K562 (cell line): ENCODE data around the gene DNAJC17. TPM values are rescaled to one million over a fixed set of nuclear protein-coding genes. Genes with fewer than 3 reads are reported as not detected.

Experiments used
- BCOR ChIP-seq: fragments of 450-650 bp; IDR thresholded peaks from 2 replicates; pipeline ENCODE4 v1.6.1; 2016
- COPS2 ChIP-seq: fragments of 450-650 bp; conservative IDR thresholded peaks from 2 replicates; pipeline ENCODE4 v1.6.1; 2016; ENCODE audit warnings: mild to moderate bottlenecking, moderate library complexity
- CREBBP ChIP-seq: IDR thresholded peaks from one replicate; pipeline ENCODE4 v1.6.1; 2012; ENCODE audit warnings: low read depth, mild to moderate bottlenecking, control low read depth, inconsistent platforms, low read length
- DDX20 ChIP-seq: fragments of 450-650 bp; IDR thresholded peaks from 2 replicates; pipeline ENCODE4 v1.6.1; 2016; ENCODE audit warnings: missing genetic modification characterization, low read depth, mild to moderate bottlenecking, missing compliant biosample characterization, moderate library complexity
- FIP1L1 ChIP-seq: fragments of 200-400 bp; formaldehyde crosslinking; IDR thresholded peaks from 2 replicates; pipeline ENCODE4 v1.6.1; 2018; ENCODE audit warnings: mild to moderate bottlenecking, low read depth, low read length; ENCODE audit not compliant: poor library complexity, severe bottlenecking
- FOS ChIP-seq: IDR thresholded peaks from 3 replicates; pipeline ENCODE4 v1.6.1; 2011; ENCODE audit not compliant: insufficient read length; ENCODE audit errors: extremely low read depth
- MAFK ChIP-seq: IDR thresholded peaks from 2 replicates; pipeline ENCODE4 v1.6.1; 2011; ENCODE audit warnings: low read length, improper control_type of control experiment
- MTA2 ChIP-seq: fragments of 450-650 bp; IDR thresholded peaks from 2 replicates; pipeline ENCODE4 v1.6.1; 2016; ENCODE audit warnings: low read depth
- MTF1 ChIP-seq: fragments of 250-450 bp; sonication (Bioruptor Pico); IDR thresholded peaks from 2 replicates; pipeline ENCODE4 v1.9.0; 2021; ENCODE audit warnings: moderate library complexity, mild to moderate bottlenecking, inconsistent platforms, borderline replicate concordance
- NCOA1 ChIP-seq: fragments of 450-650 bp; IDR thresholded peaks from 2 replicates; pipeline ENCODE4 v1.6.1; 2016; ENCODE audit warnings: low read depth
- NCOA6 ChIP-seq: fragments of 450-650 bp; IDR thresholded peaks from 2 replicates; pipeline ENCODE4 v1.6.1; 2017; ENCODE audit warnings: mild to moderate bottlenecking
- NFIC ChIP-seq: fragments of 450-650 bp; IDR thresholded peaks from 2 replicates; pipeline ENCODE4 v1.6.1; 2017; ENCODE audit warnings: mild to moderate bottlenecking, inconsistent platforms
- NONO ChIP-seq, 2 experiments: fragments of 200-400 bp in 1 of 2; fragments of 450-650 bp in 1 of 2; formaldehyde crosslinking in 1 of 2; IDR thresholded peaks; 2 replicates each; pipeline ENCODE4 v1.6.1; 2017; ENCODE audit warnings: low read depth in 2 of 2, mild to moderate bottlenecking in 2 of 2, moderate library complexity in 2 of 2, low read length in 1 of 2
- OTX1 ChIP-seq: fragments of 450-650 bp; formaldehyde crosslinking; IDR thresholded peaks from 2 replicates; pipeline ENCODE4 v1.4.0; 2022; ENCODE audit warnings: mild to moderate bottlenecking
- PHB2 ChIP-seq: fragments of 450-650 bp; IDR thresholded peaks from 2 replicates; pipeline ENCODE4 v1.6.1; 2017; ENCODE audit warnings: low read depth
- POLR2A ChIP-seq: fragments of 450-650 bp; conservative IDR thresholded peaks from 2 replicates; pipeline ENCODE4 v1.6.1; 2016
- RB1 ChIP-seq: fragments of 450-650 bp; IDR thresholded peaks from 2 replicates; pipeline ENCODE4 v1.6.1; 2017; ENCODE audit warnings: low read depth, mild to moderate bottlenecking
- SMAD4 ChIP-seq: fragments of 250-450 bp; sonication (Bioruptor Pico); conservative IDR thresholded peaks from 2 replicates; pipeline ENCODE4 v1.8.0; 2021; ENCODE audit warnings: inconsistent platforms, mild to moderate bottlenecking, moderate library complexity
- TCF3 ChIP-seq: sonication (generic); formaldehyde crosslinking; IDR thresholded peaks from 2 replicates; pipeline ENCODE4 v1.4.0; 2020; ENCODE audit warnings: mild to moderate bottlenecking, missing genetic modification reagents
- ZBTB1 ChIP-seq: sonication (generic); formaldehyde crosslinking; IDR thresholded peaks from 2 replicates; pipeline ENCODE4 v1.8.1; 2023; ENCODE audit warnings: missing genetic modification reagents, low read depth, mild to moderate bottlenecking, borderline replicate concordance
- ZFX ChIP-seq: sonication (generic); formaldehyde crosslinking; IDR thresholded peaks from 2 replicates; pipeline ENCODE4 v1.8.0; 2022; ENCODE audit warnings: mild to moderate bottlenecking, missing genetic modification reagents, moderate library complexity
- ZNF41 ChIP-seq: fragments of 250-450 bp; sonication (Bioruptor Pico); conservative IDR thresholded peaks from 2 replicates; pipeline ENCODE4 v1.4.0; 2020; ENCODE audit warnings: mild to moderate bottlenecking
- ZNF507 ChIP-seq: conservative IDR thresholded peaks from 2 replicates; pipeline ENCODE4 v1.6.1; 2017; ENCODE audit warnings: missing genetic modification characterization, missing compliant biosample characterization
- ZNF695 ChIP-seq: fragments of 450-650 bp; formaldehyde crosslinking; IDR thresholded peaks from 2 replicates; pipeline ENCODE4 v1.4.0; 2020; ENCODE audit warnings: mild to moderate bottlenecking, moderate library complexity
- polyA plus RNA-seq, 8 experiments: library from polyadenylated mRNA; depleted of rRNA in 4 of 8; stranded (reverse) in 5 of 8; unstranded in 3 of 8; fragments of >200 nt; fragmentation: Nextera tagmentation in 2 of 8; fragmentation: Illumina TruSeq in 1 of 8; extraction: Ambion mirVana in 2 of 8; extraction: Trizol in 1 of 8; gene quantifications; 2 replicates each; pipeline versions ENCODE4 v1.2.1 to v1.2.3, GENCODE V29; 2011 to 2014; ENCODE audit warnings: inconsistent platforms in 1 of 8, missing spikeins in 1 of 8
- total RNA-seq, 7 experiments: library from RNA; depleted of rRNA in 6 of 7; stranded (reverse); fragments of >200 nt in 6 of 7; fragmentation: Illumina TruSeq in 2 of 7; extraction: Trizol in 2 of 7; gene quantifications; 2 replicates each; pipeline versions ENCODE4 v1.2.1 to v1.2.3, GENCODE V29; 2011 to 2021; ENCODE audit warnings: low replicate concordance in 1 of 7
- TF ChIP-seq, protein P1 (sequence below), 2 experiments: IDR thresholded peaks in 1 of 2; conservative IDR thresholded peaks in 1 of 2; 2 replicates each; pipeline ENCODE4 v1.6.1; 2016; ENCODE audit warnings: low read depth in 2 of 2, mild to moderate bottlenecking in 1 of 2, missing compliant biosample characterization in 1 of 2, missing genetic modification characterization in 1 of 2, moderate library complexity in 1 of 2
- TF ChIP-seq, protein P2 (sequence below): sonication (generic); formaldehyde crosslinking; IDR thresholded peaks from 2 replicates; pipeline ENCODE4 v1.8.1; 2023; ENCODE audit warnings: mild to moderate bottlenecking, missing genetic modification reagents

DNAJC17 gene
- total and polyA plus RNA-seq, 9 of the 15 experiments (the other 6 are each of a cell fraction or from before 2014, with no cell fraction given), result 2.4 to 79.4 (median 44.2) TPM

DNA sequence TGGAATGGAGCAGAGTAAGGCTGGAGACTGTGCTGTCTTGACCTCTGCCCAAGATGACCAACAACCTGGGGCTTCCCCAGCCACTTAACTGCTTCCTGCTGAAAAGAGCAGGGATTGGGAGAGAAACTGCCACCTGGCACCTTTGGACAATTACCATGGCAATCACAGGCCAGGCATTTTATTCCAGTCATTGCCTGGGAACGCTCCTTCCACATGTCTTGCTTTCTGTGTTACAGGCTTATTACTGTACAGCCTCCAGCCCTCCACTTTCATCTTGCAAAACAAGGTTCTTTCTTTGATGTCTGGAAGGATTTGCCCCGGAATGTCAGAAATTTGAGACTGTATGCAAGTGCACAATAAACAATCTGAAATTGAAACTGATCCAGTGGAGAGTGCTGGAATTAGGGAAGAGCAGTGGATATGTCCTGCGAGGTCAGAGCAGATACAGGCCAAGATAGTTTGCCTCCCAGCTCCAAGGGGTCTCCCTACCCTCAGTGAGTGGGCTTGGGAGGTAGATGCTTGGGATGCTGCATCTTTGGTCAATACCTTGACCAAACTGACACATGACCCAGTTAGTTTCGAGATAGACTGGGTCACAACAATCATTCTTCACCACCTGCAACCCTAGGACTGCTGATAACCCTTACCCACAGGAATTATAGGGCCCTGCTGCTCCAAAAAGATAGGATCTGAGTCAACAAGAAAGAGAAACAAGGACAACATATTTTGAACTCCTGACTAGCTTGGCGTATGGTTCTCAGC, 18.6 kb upstream of the DNAJC17 start (continued):
- TF ChIP-seq MAFK (no peak), MTA2 (peak; percentile 99), ZNF41 (CRISPR knock-in tag) (no peak), ZNF507 (tag) (no peak), NCOA6 (no peak), PHB2 (peak; percentile 86; the same call in 1 of the 2 replicates), RB1 (peak; percentile 45; the same call in 1 of the 2 replicates), OTX1 (CRISPR knock-in tag) (no peak), NFIC (peak; percentile 84), FOS (no peak), NCOA1 (peak; percentile 89), MTF1 (CRISPR knock-in tag) (no peak), DDX20 (tag) (0 out of 2 replicates have a peak, but pooled peaks have one; percentile 29), ZBTB1 (CRISPR knock-in tag) (no peak), TCF3 (CRISPR knock-in tag) (peak; percentile 98), ZFX (CRISPR knock-in tag) (no peak), NONO (IDR thresholded peaks at IDR 0.05; ENCODE audit: low read depth in 2 of 2, low read length in 1 of 2) (peak in 1 of 2 experiments; percentile 51; a peak in 1 of 4 replicates), SMAD4 (peak; percentile 87), CREBBP (no peak), COPS2 (no peak), ZNF695 (CRISPR knock-in tag) (no peak), FIP1L1 (no peak), POLR2A (no peak), BCOR (peak; percentile 83)
- TF ChIP-seq, protein P1, sequence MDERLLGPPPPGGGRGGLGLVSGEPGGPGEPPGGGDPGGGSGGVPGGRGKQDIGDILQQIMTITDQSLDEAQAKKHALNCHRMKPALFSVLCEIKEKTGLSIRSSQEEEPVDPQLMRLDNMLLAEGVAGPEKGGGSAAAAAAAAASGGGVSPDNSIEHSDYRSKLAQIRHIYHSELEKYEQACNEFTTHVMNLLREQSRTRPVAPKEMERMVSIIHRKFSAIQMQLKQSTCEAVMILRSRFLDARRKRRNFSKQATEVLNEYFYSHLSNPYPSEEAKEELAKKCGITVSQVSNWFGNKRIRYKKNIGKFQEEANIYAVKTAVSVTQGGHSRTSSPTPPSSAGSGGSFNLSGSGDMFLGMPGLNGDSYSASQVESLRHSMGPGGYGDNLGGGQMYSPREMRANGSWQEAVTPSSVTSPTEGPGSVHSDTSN (CRISPR knock-in tag; IDR thresholded peaks at IDR 0.05; ENCODE audit: low read depth), result no peak
- TF ChIP-seq, protein P1 (tag; conservative IDR thresholded peaks at IDR 0.05; ENCODE audit: low read depth), result 0 out of 2 replicates have a peak, but pooled peaks have one; percentile 44
- TF ChIP-seq, protein P2, sequence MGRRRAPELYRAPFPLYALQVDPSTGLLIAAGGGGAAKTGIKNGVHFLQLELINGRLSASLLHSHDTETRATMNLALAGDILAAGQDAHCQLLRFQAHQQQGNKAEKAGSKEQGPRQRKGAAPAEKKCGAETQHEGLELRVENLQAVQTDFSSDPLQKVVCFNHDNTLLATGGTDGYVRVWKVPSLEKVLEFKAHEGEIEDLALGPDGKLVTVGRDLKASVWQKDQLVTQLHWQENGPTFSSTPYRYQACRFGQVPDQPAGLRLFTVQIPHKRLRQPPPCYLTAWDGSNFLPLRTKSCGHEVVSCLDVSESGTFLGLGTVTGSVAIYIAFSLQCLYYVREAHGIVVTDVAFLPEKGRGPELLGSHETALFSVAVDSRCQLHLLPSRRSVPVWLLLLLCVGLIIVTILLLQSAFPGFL (CRISPR knock-in tag), result no peak
